Prostate gland (tissue), 2 donors: Measurements from ENCODE around the gene PSME2.

Experiments
- POLR2A ChIP-seq: fragments of 450-650 bp; IDR thresholded peaks from one replicate; pipeline ENCODE4 v1.6.1; 2016; ENCODE audit warnings: antibody characterized with exemption, mild to moderate bottlenecking
- TF ChIP-seq, protein P1 (sequence below), 4 experiments: fragments of 200-600 bp in 2 of 4; fragments of 450-650 bp in 2 of 4; sonication (generic) in 2 of 4; IDR thresholded peaks; 1 replicate in 3 of 4; 2 replicates in 1 of 4; pipeline ENCODE4 v1.5.1; 2016 to 2019; ENCODE audit warnings: antibody characterized with exemption in 4 of 4, mild to moderate bottlenecking in 2 of 4, moderate library complexity in 2 of 4

DNA sequence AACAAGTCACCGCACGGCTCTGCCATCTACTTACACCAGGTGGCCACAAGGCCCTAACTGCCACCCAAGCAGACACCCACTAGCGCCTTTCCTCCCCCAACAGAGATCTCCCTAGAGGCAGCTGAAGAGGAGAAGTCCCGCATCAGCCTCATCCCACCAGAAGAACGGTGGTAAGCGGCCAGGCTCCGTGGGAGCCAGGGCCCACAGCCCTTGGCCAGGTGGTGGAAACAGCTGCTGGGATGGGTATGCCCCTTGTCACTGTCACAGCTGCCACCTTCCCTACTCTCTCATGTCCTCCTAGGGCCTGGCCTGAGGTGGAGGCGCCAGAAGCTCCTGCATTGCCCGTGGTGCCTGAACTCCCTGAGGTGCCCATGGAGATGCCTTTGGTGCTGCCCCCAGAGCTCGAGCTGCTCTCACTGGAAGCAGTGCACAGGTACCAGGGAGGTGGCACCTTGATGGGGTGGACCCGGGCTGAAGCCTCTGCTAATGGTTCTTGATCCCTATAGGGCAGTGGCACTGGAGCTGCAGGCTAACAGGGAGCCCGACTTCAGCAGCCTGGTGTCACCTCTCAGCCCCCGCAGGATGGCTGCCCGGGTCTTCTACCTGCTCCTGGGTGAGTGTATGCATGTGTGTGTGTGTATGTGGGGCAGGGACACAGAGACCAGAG lies 33.0 kb upstream of the PSME2 start:
- TF ChIP-seq, protein P1, sequence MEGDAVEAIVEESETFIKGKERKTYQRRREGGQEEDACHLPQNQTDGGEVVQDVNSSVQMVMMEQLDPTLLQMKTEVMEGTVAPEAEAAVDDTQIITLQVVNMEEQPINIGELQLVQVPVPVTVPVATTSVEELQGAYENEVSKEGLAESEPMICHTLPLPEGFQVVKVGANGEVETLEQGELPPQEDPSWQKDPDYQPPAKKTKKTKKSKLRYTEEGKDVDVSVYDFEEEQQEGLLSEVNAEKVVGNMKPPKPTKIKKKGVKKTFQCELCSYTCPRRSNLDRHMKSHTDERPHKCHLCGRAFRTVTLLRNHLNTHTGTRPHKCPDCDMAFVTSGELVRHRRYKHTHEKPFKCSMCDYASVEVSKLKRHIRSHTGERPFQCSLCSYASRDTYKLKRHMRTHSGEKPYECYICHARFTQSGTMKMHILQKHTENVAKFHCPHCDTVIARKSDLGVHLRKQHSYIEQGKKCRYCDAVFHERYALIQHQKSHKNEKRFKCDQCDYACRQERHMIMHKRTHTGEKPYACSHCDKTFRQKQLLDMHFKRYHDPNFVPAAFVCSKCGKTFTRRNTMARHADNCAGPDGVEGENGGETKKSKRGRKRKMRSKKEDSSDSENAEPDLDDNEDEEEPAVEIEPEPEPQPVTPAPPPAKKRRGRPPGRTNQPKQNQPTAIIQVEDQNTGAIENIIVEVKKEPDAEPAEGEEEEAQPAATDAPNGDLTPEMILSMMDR (IDR thresholded peaks at IDR 0.05): no peak
- TF ChIP-seq POLR2A: no peak
